Measurements from ENCODE around the gene SNX20.

The SNX20 gene

GRCh38 chr16:50657241-50657640 lies 23.9 kb downstream of the SNX20 start:
- no CpG with 5 or more reads among the region's 5 CpGs for WGBS (ENCODE audit: insufficient coverage, insufficient read length)
- Histone ChIP-seq H3K9me3 (ENCODE audit: control insufficient read depth, insufficient read depth, low read length) (no peaks in the 10 kb centered on the region), H3K27me3 (ENCODE audit: control insufficient read depth, insufficient read depth, low read length) (no peaks in the 10 kb centered on the region), H3K27ac (ENCODE audit: low read length) (no peak overlapping the region), H3K4me1 (ENCODE audit: control insufficient read depth, insufficient read depth, low read length) (no peaks in the 10 kb centered on the region), H3K4me3 (ENCODE audit: low read length) (no peak overlapping the region), H3K36me3 (ENCODE audit: control insufficient read depth, insufficient read depth, low read length) (no peaks in the 10 kb centered on the region)
- DNase-seq (ENCODE audit: low read depth, low spot score): no peak

GRCh38 chr16:50655558-50656055 lies 25.5 kb downstream of the SNX20 start:
- Histone ChIP-seq H3K36me3 (ENCODE audit: control insufficient read depth, insufficient read depth, low read length) (no peaks in the 10 kb centered on the region), H3K4me1 (ENCODE audit: control insufficient read depth, insufficient read depth, low read length) (no peaks in the 10 kb centered on the region)
- no CpG with 5 or more reads among the region's 3 CpGs for WGBS (ENCODE audit: insufficient coverage, insufficient read length)

GRCh38 chr16:50653633-50654519 lies 27.2 kb downstream of the SNX20 start:
- Histone ChIP-seq H3K4me3 (ENCODE audit: low read length) (no peak overlapping the region), H3K9me3 (ENCODE audit: control insufficient read depth, insufficient read depth, low read length) (no peaks in the 10 kb centered on the region), H3K27me3 (ENCODE audit: control insufficient read depth, insufficient read depth, low read length) (no peaks in the 10 kb centered on the region), H3K36me3 (ENCODE audit: control insufficient read depth, insufficient read depth, low read length) (no peaks in the 10 kb centered on the region), H3K27ac (ENCODE audit: low read length) (no peak overlapping the region), H3K4me1 (ENCODE audit: control insufficient read depth, insufficient read depth, low read length) (no peaks in the 10 kb centered on the region)
- DNase-seq (ENCODE audit: low read depth, low spot score): no peak
- WGBS (ENCODE audit: insufficient coverage, insufficient read length): no CpG with 5 or more reads among the region's 11 CpGs

More at GRCh38 chr16:50655558-50656055, 25.5 kb downstream of the SNX20 start:
- Histone ChIP-seq H3K27me3 (ENCODE audit: control insufficient read depth, insufficient read depth, low read length) (no peaks in the 10 kb centered on the region), H3K9me3 (ENCODE audit: control insufficient read depth, insufficient read depth, low read length) (no peaks in the 10 kb centered on the region), H3K27ac (ENCODE audit: low read length) (no peak overlapping the region), H3K4me3 (ENCODE audit: low read length) (no peak overlapping the region)
- DNase-seq (ENCODE audit: low read depth, low spot score): no peak

- Histone ChIP-seq H3K4me1 (ENCODE audit: control insufficient read depth, insufficient read depth, low read length) (no peaks in the 10 kb centered on the region), H3K4me3 (ENCODE audit: low read length) (no peak overlapping the region), H3K9me3 (ENCODE audit: control insufficient read depth, insufficient read depth, low read length) (no peaks in the 10 kb centered on the region), H3K27ac (ENCODE audit: low read length) (no peak overlapping the region), H3K36me3 (ENCODE audit: control insufficient read depth, insufficient read depth, low read length) (no peaks in the 10 kb centered on the region), H3K27me3 (ENCODE audit: control insufficient read depth, insufficient read depth, low read length) (no peaks in the 10 kb centered on the region)
- WGBS (ENCODE audit: insufficient coverage, insufficient read length): no CpG with 5 or more reads among the region's 14 CpGs
- DNase-seq (ENCODE audit: low read depth, low spot score): no peak
Measured at GRCh38 chr16:50652836-50653425, 28.2 kb downstream of the SNX20 start.

- H3K36me3 ChIP-seq (ENCODE audit: control insufficient read depth, insufficient read depth, low read length): no peaks in the 10 kb centered on the region
- DNase-seq (ENCODE audit: low read depth, low spot score): no peak
- no peaks in the 10 kb centered on the region for H3K4me1 ChIP-seq (ENCODE audit: control insufficient read depth, insufficient read depth, low read length)
- H3K27me3 ChIP-seq (ENCODE audit: control insufficient read depth, insufficient read depth, low read length): no peaks in the 10 kb centered on the region
- no CpG with 5 or more reads among the region's 3 CpGs for WGBS (ENCODE audit: insufficient coverage, insufficient read length)
- H3K4me3 ChIP-seq (ENCODE audit: low read length): no peak overlapping the region
- no peak overlapping the region for H3K27ac ChIP-seq (ENCODE audit: low read length)
- H3K9me3 ChIP-seq (ENCODE audit: control insufficient read depth, insufficient read depth, low read length): no peaks in the 10 kb centered on the region
Measured at GRCh38 chr16:50651835-50652438, 29.2 kb downstream of the SNX20 start.

GRCh38 chr16:50646345-50646744 lies 34.8 kb downstream of the SNX20 start:
- Histone ChIP-seq H3K4me3 (ENCODE audit: low read length) (no peak overlapping the region), H3K27ac (ENCODE audit: low read length) (no peak overlapping the region), H3K27me3 (ENCODE audit: control insufficient read depth, insufficient read depth, low read length) (no peaks in the 10 kb centered on the region), H3K36me3 (ENCODE audit: control insufficient read depth, insufficient read depth, low read length) (no peaks in the 10 kb centered on the region), H3K9me3 (ENCODE audit: control insufficient read depth, insufficient read depth, low read length) (no peaks in the 10 kb centered on the region), H3K4me1 (ENCODE audit: control insufficient read depth, insufficient read depth, low read length) (no peaks in the 10 kb centered on the region; the same call in 1 of the 2 replicates)
- no peak for DNase-seq (ENCODE audit: low read depth, low spot score)
- no CpG with 5 or more reads among the region's 8 CpGs for WGBS (ENCODE audit: insufficient coverage, insufficient read length)

GRCh38 chr16:50645563-50646220 lies 35.4 kb downstream of the SNX20 start:
- H3K4me1 ChIP-seq (ENCODE audit: control insufficient read depth, insufficient read depth, low read length): no peaks in the 10 kb centered on the region; the same call in 1 of the 2 replicates
- no peaks in the 10 kb centered on the region for H3K27me3 ChIP-seq (ENCODE audit: control insufficient read depth, insufficient read depth, low read length)
- H3K4me3 ChIP-seq (ENCODE audit: low read length): no peak overlapping the region
- H3K27ac ChIP-seq (ENCODE audit: low read length): no peak overlapping the region
- DNase-seq (ENCODE audit: low read depth, low spot score): no peak
- H3K36me3 ChIP-seq (ENCODE audit: control insufficient read depth, insufficient read depth, low read length): no peaks in the 10 kb centered on the region
- WGBS (ENCODE audit: insufficient coverage, insufficient read length): no CpG with 5 or more reads among the region's 20 CpGs
- no peaks in the 10 kb centered on the region for H3K9me3 ChIP-seq (ENCODE audit: control insufficient read depth, insufficient read depth, low read length)

GRCh38 chr16:50644729-50645128 lies 36.4 kb downstream of the SNX20 start:
- no peaks in the 10 kb centered on the region for H3K9me3 ChIP-seq (ENCODE audit: control insufficient read depth, insufficient read depth, low read length)
- no peaks in the 10 kb centered on the region for H3K36me3 ChIP-seq (ENCODE audit: control insufficient read depth, insufficient read depth, low read length)
- H3K4me1 ChIP-seq (ENCODE audit: control insufficient read depth, insufficient read depth, low read length): no peaks in the 10 kb centered on the region; the same call in 1 of the 2 replicates
- no peak for DNase-seq (ENCODE audit: low read depth, low spot score)
- no peaks in the 10 kb centered on the region for H3K27me3 ChIP-seq (ENCODE audit: control insufficient read depth, insufficient read depth, low read length)
- H3K27ac ChIP-seq (ENCODE audit: low read length): no peak overlapping the region
- WGBS (ENCODE audit: insufficient coverage, insufficient read length): no CpG with 5 or more reads among the region's 6 CpGs
- H3K4me3 ChIP-seq (ENCODE audit: low read length): no peak overlapping the region

GRCh38 chr16:50644245-50644644 lies 36.9 kb downstream of the SNX20 start:
- H3K4me3 ChIP-seq (ENCODE audit: low read length): no peak overlapping the region
- H3K9me3 ChIP-seq (ENCODE audit: control insufficient read depth, insufficient read depth, low read length): no peaks in the 10 kb centered on the region
- WGBS (ENCODE audit: insufficient coverage, insufficient read length): no CpG with 5 or more reads among the region's 5 CpGs
- H3K27me3 ChIP-seq (ENCODE audit: control insufficient read depth, insufficient read depth, low read length): no peaks in the 10 kb centered on the region
- no peak overlapping the region for H3K27ac ChIP-seq (ENCODE audit: low read length)
- H3K36me3 ChIP-seq (ENCODE audit: control insufficient read depth, insufficient read depth, low read length): no peaks in the 10 kb centered on the region
- no peak for DNase-seq (ENCODE audit: low read depth, low spot score)
- H3K4me1 ChIP-seq (ENCODE audit: control insufficient read depth, insufficient read depth, low read length): no peaks in the 10 kb centered on the region; the same call in 1 of the 2 replicates

- no peak for DNase-seq (ENCODE audit: low read depth, low spot score)
- WGBS (ENCODE audit: insufficient coverage, insufficient read length): no CpG with 5 or more reads among the region's 4 CpGs
- no peaks in the 10 kb centered on the region; the same call in 1 of the 2 replicates for H3K4me1 ChIP-seq (ENCODE audit: control insufficient read depth, insufficient read depth, low read length)
Measured at GRCh38 chr16:50643192-50643591, 37.9 kb downstream of the SNX20 start.

More at GRCh38 chr16:50643192-50643591, 37.9 kb downstream of the SNX20 start:
- H3K4me3 ChIP-seq (ENCODE audit: low read length): no peak overlapping the region
- no peaks in the 10 kb centered on the region for H3K9me3 ChIP-seq (ENCODE audit: control insufficient read depth, insufficient read depth, low read length)
- H3K27ac ChIP-seq (ENCODE audit: low read length): no peak overlapping the region
- H3K27me3 ChIP-seq (ENCODE audit: control insufficient read depth, insufficient read depth, low read length): no peaks in the 10 kb centered on the region
- H3K36me3 ChIP-seq (ENCODE audit: control insufficient read depth, insufficient read depth, low read length): no peaks in the 10 kb centered on the region
